ENCODE measurements around the gene SZRD1.
A peak's percentile ranks its signal among the peaks of the same experiment; 100 is the strongest.

Gene SZRD1

GRCh38 chr1:16398371-16398953 lies 31.4 kb downstream of the SZRD1 start:
- DNase-seq = no peak

GRCh38 chr1:16402742-16403141 lies 35.7 kb downstream of the SZRD1 start:
- DNase-seq = no peak

GRCh38 chr1:16405441-16405840 lies 38.4 kb downstream of the SZRD1 start:
- DNase-seq = no peak

- DNase-seq = no peak
Observed at GRCh38 chr1:16406868-16407267, 39.8 kb downstream of the SZRD1 start.

GRCh38 chr1:16409536-16410152 lies 42.6 kb downstream of the SZRD1 start:
- no peak for DNase-seq

GRCh38 chr1:16410803-16411202 lies 43.8 kb downstream of the SZRD1 start:
- DNase-seq = no peak

- DNase-seq = no peak
Observed at GRCh38 chr1:16413191-16413590, 46.1 kb downstream of the SZRD1 start.

GRCh38 chr1:16418823-16419425 lies 51.9 kb downstream of the SZRD1 start:
- DNase-seq = no peak

GRCh38 chr1:16420424-16421118 lies 53.5 kb downstream of the SZRD1 start:
- no peak for DNase-seq

GRCh38 chr1:16421201-16421600 lies 54.2 kb downstream of the SZRD1 start:
- no peak for DNase-seq

GRCh38 chr1:16422041-16422440 lies 55.0 kb downstream of the SZRD1 start:
- no peak for DNase-seq

GRCh38 chr1:16425125-16426025 lies 58.3 kb downstream of the SZRD1 start:
- no peak for DNase-seq

GRCh38 chr1:16430606-16431005 lies 63.6 kb downstream of the SZRD1 start:
- no peak for DNase-seq

GRCh38 chr1:16433030-16433429 lies 66.0 kb downstream of the SZRD1 start:
- DNase-seq = no peak

- no peak for DNase-seq
Observed at GRCh38 chr1:16434007-16434406, 67.0 kb downstream of the SZRD1 start.

- DNase-seq = no peak
Observed at GRCh38 chr1:16434501-16434900, 67.5 kb downstream of the SZRD1 start.

- DNase-seq = no peak
Observed at GRCh38 chr1:16436946-16437474, 70.0 kb downstream of the SZRD1 start, which contains the start of gene SPATA21. TSS of gene SPATA21 (minus strand) at chr1:16437424. CDS start at chr1:16431371, 6,053 bp downstream.

GRCh38 chr1:16438516-16438915 lies 71.5 kb downstream of the SZRD1 start:
- DNase-seq = no peak

GRCh38 chr1:16438924-16439323 lies 71.9 kb downstream of the SZRD1 start:
- DNase-seq = no peak

GRCh38 chr1:16440131-16440469 lies 73.1 kb downstream of the SZRD1 start:
- DNase-seq = no peak

GRCh38 chr1:16440470-16441281 lies 73.6 kb downstream of the SZRD1 start, which contains the start of gene NECAP2:
TSS of gene NECAP2 (plus strand) at chr1:16440724. CDS start at chr1:16440762, 38 bp downstream.
- DNase-seq = peak; percentile 93

- no peak for DNase-seq
Observed at GRCh38 chr1:16441282-16441665, 74.2 kb downstream of the SZRD1 start.

All from T1000 (cell line).